ENCODE data around the gene PSG5.
A peak's percentile ranks its signal among the peaks of the same experiment; 100 is the strongest.

- TF ChIP-seq CTCF (IDR thresholded peaks at IDR 0.05) = peak; percentile 45; the same call in 1 of the 2 replicates
- TF ChIP-seq TAF1 (IDR thresholded peaks at IDR 0.05; ENCODE audit: borderline replicate concordance, low read depth, low read length) = no peak
- TF ChIP-seq POLR2AphosphoS5 (IDR thresholded peaks at IDR 0.05; ENCODE audit: low read depth, low read length) = no peak
- no peak for TF ChIP-seq ZBTB33 (IDR thresholded peaks at IDR 0.05; ENCODE audit: borderline replicate concordance, low read depth)
- no peak for TF ChIP-seq EP300 (IDR thresholded peaks at IDR 0.05; ENCODE audit: borderline replicate concordance in 1 of 2, low read depth in 1 of 2, low read length in 1 of 2)
- TF ChIP-seq, protein P1, sequence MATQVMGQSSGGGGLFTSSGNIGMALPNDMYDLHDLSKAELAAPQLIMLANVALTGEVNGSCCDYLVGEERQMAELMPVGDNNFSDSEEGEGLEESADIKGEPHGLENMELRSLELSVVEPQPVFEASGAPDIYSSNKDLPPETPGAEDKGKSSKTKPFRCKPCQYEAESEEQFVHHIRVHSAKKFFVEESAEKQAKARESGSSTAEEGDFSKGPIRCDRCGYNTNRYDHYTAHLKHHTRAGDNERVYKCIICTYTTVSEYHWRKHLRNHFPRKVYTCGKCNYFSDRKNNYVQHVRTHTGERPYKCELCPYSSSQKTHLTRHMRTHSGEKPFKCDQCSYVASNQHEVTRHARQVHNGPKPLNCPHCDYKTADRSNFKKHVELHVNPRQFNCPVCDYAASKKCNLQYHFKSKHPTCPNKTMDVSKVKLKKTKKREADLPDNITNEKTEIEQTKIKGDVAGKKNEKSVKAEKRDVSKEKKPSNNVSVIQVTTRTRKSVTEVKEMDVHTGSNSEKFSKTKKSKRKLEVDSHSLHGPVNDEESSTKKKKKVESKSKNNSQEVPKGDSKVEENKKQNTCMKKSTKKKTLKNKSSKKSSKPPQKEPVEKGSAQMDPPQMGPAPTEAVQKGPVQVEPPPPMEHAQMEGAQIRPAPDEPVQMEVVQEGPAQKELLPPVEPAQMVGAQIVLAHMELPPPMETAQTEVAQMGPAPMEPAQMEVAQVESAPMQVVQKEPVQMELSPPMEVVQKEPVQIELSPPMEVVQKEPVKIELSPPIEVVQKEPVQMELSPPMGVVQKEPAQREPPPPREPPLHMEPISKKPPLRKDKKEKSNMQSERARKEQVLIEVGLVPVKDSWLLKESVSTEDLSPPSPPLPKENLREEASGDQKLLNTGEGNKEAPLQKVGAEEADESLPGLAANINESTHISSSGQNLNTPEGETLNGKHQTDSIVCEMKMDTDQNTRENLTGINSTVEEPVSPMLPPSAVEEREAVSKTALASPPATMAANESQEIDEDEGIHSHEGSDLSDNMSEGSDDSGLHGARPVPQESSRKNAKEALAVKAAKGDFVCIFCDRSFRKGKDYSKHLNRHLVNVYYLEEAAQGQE (IDR thresholded peaks at IDR 0.05; ENCODE audit: low read depth, low read length) = no peak
- TF ChIP-seq, protein P2, sequence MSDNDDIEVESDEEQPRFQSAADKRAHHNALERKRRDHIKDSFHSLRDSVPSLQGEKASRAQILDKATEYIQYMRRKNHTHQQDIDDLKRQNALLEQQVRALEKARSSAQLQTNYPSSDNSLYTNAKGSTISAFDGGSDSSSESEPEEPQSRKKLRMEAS (IDR thresholded peaks at IDR 0.05; ENCODE audit: low read depth) = no peak
Observed at GRCh38 chr19:43124360-43124759, 62.0 kb downstream of the PSG5 start.

All from SK-N-SH (cell line).